IMR-90 (cell line): ENCODE measurements around the gene CDKN2C. TPM values are rescaled to one million over a fixed set of nuclear protein-coding genes. Genes with fewer than 3 reads are reported as not detected.

ENCODE experiments used
- ATAC-seq: fragments of 200-7000 bp; cut with Tn5 transposase; 2 replicates; pipeline ENCODE4 v1.9.1; 2020; ENCODE audit warnings: low read depth, mild to moderate bottlenecking, moderate library complexity
- BruUV-seq: library from RNA; stranded (reverse); fragments of 400-500 nt; replicated peaks from 2 replicates; lab custom pipeline; 2021; lab: Mats Ljungman, UMichigan
- CTCF ChIA-PET: fragments of 300-600 bp; formaldehyde crosslinking; extraction: SDS; loops from one replicate; lab custom pipeline; 2021; ENCODE audit warnings: antibody characterized with exemption; lab: Yijun Ruan, JAX
- POLR2A ChIA-PET: fragments of 300-600 bp; sonication (Branson Sonifier 250); formaldehyde crosslinking; loops from one replicate; lab custom pipeline; 2022; ENCODE audit warnings: antibody characterized with exemption; ENCODE audit not compliant: unreplicated experiment; lab: Charles Lee
- DNase-seq: peaks from one replicate; pipeline ENCODE4 v3.0.0; 2013
- H2AFZ ChIP-seq: replicated peaks from 2 replicates; pipeline ENCODE3; 2013; ENCODE audit warnings: low read length, mild to moderate bottlenecking; ENCODE audit not compliant: poor library complexity
- H2AK5ac ChIP-seq: 2 replicates; pipeline ENCODE4 v1.6.1; 2013; ENCODE audit warnings: low read depth, low read length, inconsistent platforms
- H2AK9ac ChIP-seq: replicated peaks from 2 replicates; pipeline ENCODE3; 2013; ENCODE audit warnings: mild to moderate bottlenecking, low read depth, low read length, moderate library complexity; ENCODE audit not compliant: poor library complexity
- H2BK120ac ChIP-seq: 2 replicates; pipeline ENCODE4 v1.6.1; 2013; ENCODE audit warnings: low read depth, low read length, inconsistent platforms
- H2BK15ac ChIP-seq: 3 replicates; pipeline ENCODE4 v1.6.1; 2013; ENCODE audit warnings: low read depth, low read length, inconsistent platforms
- H2BK20ac ChIP-seq: 2 replicates; pipeline ENCODE4 v1.6.1; 2013; ENCODE audit warnings: low read depth, mild to moderate bottlenecking, inconsistent platforms, low read length, moderate library complexity
- H2BK5ac ChIP-seq: 2 replicates; pipeline ENCODE4 v1.6.1; 2013; ENCODE audit warnings: mild to moderate bottlenecking, low read depth, low read length, inconsistent platforms; ENCODE audit not compliant: poor library complexity, severe bottlenecking
- H3K14ac ChIP-seq: replicated peaks from 2 replicates; pipeline ENCODE4 v1.6.1; 2013; ENCODE audit warnings: low read depth, low read length, inconsistent platforms
- H3K18ac ChIP-seq: 2 replicates; pipeline ENCODE4 v1.6.1; 2013; ENCODE audit warnings: low read depth, low read length, control low read depth
- H3K23ac ChIP-seq: 2 replicates; pipeline ENCODE4 v1.6.1; 2013; ENCODE audit warnings: low read depth, low read length, inconsistent platforms
- H3K27ac ChIP-seq: 2 replicates; pipeline ENCODE4 v1.5.1; 2013; ENCODE audit warnings: mild to moderate bottlenecking, control low read depth, low read length; ENCODE audit not compliant: insufficient read depth
- H3K27me3 ChIP-seq: 2 replicates; pipeline ENCODE4 v1.6.1; 2013; ENCODE audit warnings: low read length; ENCODE audit not compliant: control insufficient read depth, insufficient read depth
- H3K36me3 ChIP-seq: 2 replicates; pipeline ENCODE4 v1.6.1; 2013; ENCODE audit warnings: low read length, mixed read lengths; ENCODE audit not compliant: control insufficient read depth, insufficient read depth
- H3K4ac ChIP-seq: 2 replicates; pipeline ENCODE4 v1.6.1; 2013; ENCODE audit warnings: low read depth, low read length, inconsistent platforms
- H3K4me1 ChIP-seq: 2 replicates; pipeline ENCODE4 v1.6.1; 2013; ENCODE audit warnings: low read length, mixed read lengths; ENCODE audit not compliant: control insufficient read depth, insufficient read depth
- H3K4me2 ChIP-seq: 2 replicates; pipeline ENCODE4 v1.6.1; 2013; ENCODE audit warnings: low read depth, mild to moderate bottlenecking, control low read depth, low read length, moderate library complexity
- H3K4me3 ChIP-seq: 2 replicates; pipeline ENCODE4 v1.5.1; 2013; ENCODE audit warnings: low read depth, mild to moderate bottlenecking, control low read depth, low read length, moderate library complexity; ENCODE audit not compliant: insufficient read depth
- H3K56ac ChIP-seq: 2 replicates; pipeline ENCODE4 v1.6.1; 2013; ENCODE audit warnings: low read length, inconsistent platforms; ENCODE audit not compliant: insufficient read depth; ENCODE audit errors: extremely low read depth
- H3K79me1 ChIP-seq, 2 experiments: 2 replicates each; pipeline ENCODE4 v1.6.1; 2013; ENCODE audit warnings: low read length in 2 of 2, inconsistent platforms in 1 of 2, low read depth in 1 of 2
- H3K9ac ChIP-seq: 2 replicates; pipeline ENCODE4 v1.6.1; 2013; ENCODE audit warnings: low read depth, low read length, control low read depth
- H3K9me1 ChIP-seq: 2 replicates; pipeline ENCODE4 v1.6.1; 2013; ENCODE audit warnings: low read length, inconsistent platforms; ENCODE audit not compliant: insufficient read depth
- H3K9me3 ChIP-seq: 2 replicates; pipeline ENCODE4 v1.6.1; 2013; ENCODE audit warnings: low read length; ENCODE audit not compliant: control insufficient read depth, insufficient read depth
- H4K20me1 ChIP-seq: 2 replicates; pipeline ENCODE4 v1.6.1; 2013; ENCODE audit warnings: low read length, inconsistent platforms; ENCODE audit not compliant: insufficient read depth
- H4K5ac ChIP-seq: 2 replicates; pipeline ENCODE4 v1.6.1; 2013; ENCODE audit warnings: mild to moderate bottlenecking, low read depth, low read length, control low read depth
- H4K8ac ChIP-seq, 2 experiments: 2 replicates each; pipeline ENCODE4 v1.6.1; 2013; ENCODE audit warnings: low read depth in 2 of 2, low read length in 2 of 2, control low read depth in 1 of 2, inconsistent platforms in 1 of 2
- H4K91ac ChIP-seq: 2 replicates; pipeline ENCODE4 v1.6.1; 2013; ENCODE audit warnings: low read depth, low read length, inconsistent platforms; ENCODE audit not compliant: insufficient read depth
- BHLHE40 ChIP-seq: fragments of 150-350 bp; IDR thresholded peaks from 2 replicates; pipeline ENCODE4 v1.6.1; 2016; ENCODE audit warnings: mild to moderate bottlenecking, low read depth, low read length
- CEBPB ChIP-seq: IDR thresholded peaks from 2 replicates; pipeline ENCODE4 v1.6.1; 2012; ENCODE audit warnings: low read depth, low read length, improper control_type of control experiment
- CHD1 ChIP-seq: IDR thresholded peaks from 2 replicates; pipeline ENCODE4 v1.6.1; 2012; ENCODE audit warnings: low read depth, low read length, improper control_type of control experiment
- CTCF ChIP-seq: conservative IDR thresholded peaks from 2 replicates; pipeline ENCODE4 v1.5.1; 2012; ENCODE audit warnings: mild to moderate bottlenecking, low read depth, low read length, improper control_type of control experiment
- ELK1 ChIP-seq: fragments of 150-350 bp; IDR thresholded peaks from 2 replicates; pipeline ENCODE4 v1.6.1; 2016; ENCODE audit warnings: low read depth, mild to moderate bottlenecking, low read length, moderate library complexity, borderline replicate concordance
- FOS ChIP-seq: fragments of 150-350 bp; IDR thresholded peaks from 2 replicates; pipeline ENCODE4 v1.6.1; 2016; ENCODE audit warnings: low read depth, low read length
- MAFK ChIP-seq: IDR thresholded peaks from 2 replicates; pipeline ENCODE4 v1.6.1; 2012; ENCODE audit warnings: low read depth, low read length, improper control_type of control experiment
- MAZ ChIP-seq: IDR thresholded peaks from 2 replicates; pipeline ENCODE4 v1.6.1; 2012; ENCODE audit warnings: low read depth, mild to moderate bottlenecking, low read length, improper control_type of control experiment, moderate library complexity, borderline replicate concordance
- MXI1 ChIP-seq: IDR thresholded peaks from 2 replicates; pipeline ENCODE4 v1.6.1; 2012; ENCODE audit warnings: low read depth, mild to moderate bottlenecking, low read length, moderate library complexity, borderline replicate concordance
- NFE2L2 ChIP-seq: fragments of 150-350 bp; IDR thresholded peaks from 2 replicates; pipeline ENCODE4 v1.6.1; 2016; ENCODE audit warnings: low read depth, mild to moderate bottlenecking, low read length
- POLR2A ChIP-seq: IDR thresholded peaks from 2 replicates; pipeline ENCODE4 v1.6.1; 2012; ENCODE audit warnings: mild to moderate bottlenecking, low read depth, low read length
- RAD21 ChIP-seq: IDR thresholded peaks from 2 replicates; pipeline ENCODE4 v1.6.1; 2012; ENCODE audit warnings: low read length, improper control_type of control experiment
- RCOR1 ChIP-seq: IDR thresholded peaks from 2 replicates; pipeline ENCODE4 v1.6.1; 2012; ENCODE audit warnings: mild to moderate bottlenecking, low read length, improper control_type of control experiment; ENCODE audit not compliant: insufficient replicate concordance
- RFX5 ChIP-seq: IDR thresholded peaks from 2 replicates; pipeline ENCODE4 v1.8.0; 2012; ENCODE audit warnings: low read depth, mild to moderate bottlenecking, low read length, moderate library complexity
- SMC3 ChIP-seq: fragments of 150-350 bp; IDR thresholded peaks from 2 replicates; pipeline ENCODE4 v1.6.1; 2016; ENCODE audit warnings: low read depth, mild to moderate bottlenecking, antibody characterized with exemption, low read length, moderate library complexity
- USF2 ChIP-seq: fragments of 150-350 bp; IDR thresholded peaks from 2 replicates; pipeline ENCODE4 v1.6.1; 2017; ENCODE audit warnings: mild to moderate bottlenecking, antibody characterized with exemption, low read length, low read depth
- WGBS, 2 experiments: methylation state at CpG; one replicate each; pipeline versions ENCODE4 v1.1.5 to v1.1.7; 2013; ENCODE audit warnings: missing lambda C conversion rate in 2 of 2; ENCODE audit not compliant: insufficient read length in 1 of 2; ENCODE audit errors: extremely low coverage in 2 of 2; 5-methylcytosine and 5-hydroxymethylcytosine counted together
- dilution Hi-C: fragments of 300-500 bp; cut with HindIII; formaldehyde crosslinking; loops from one replicate; pipeline ENCODE4 v1.14.3; 2018; ENCODE audit warnings: low sequenced_read_pairs; ENCODE audit not compliant: unreplicated experiment
- in situ Hi-C: fragments of 300-500 bp; cut with MboI; formaldehyde crosslinking; loops from 3 replicates; pipeline ENCODE4 v1.14.3; 2019; ENCODE audit warnings: low sequenced_read_pairs, inconsistent platforms, mixed read lengths
- intact Hi-C: fragments of 100-400 bp; cut with micrococcal nuclease; formaldehyde crosslinking; loops from 2 replicates; pipeline ENCODE4 v1.10.0; 2022
- polyA plus RNA-seq, 3 experiments: library from polyadenylated mRNA; depleted of rRNA; stranded (reverse); fragments of >200 nt; gene quantifications; 2 replicates each; pipeline ENCODE4 v1.2.3, GENCODE V29; 2012; ENCODE audit warnings: low replicate concordance in 1 of 3
- total RNA-seq: library from RNA; depleted of rRNA; stranded (reverse); fragments of >200 nt; gene quantifications from 2 replicates; pipeline ENCODE4 v1.2.3, GENCODE V29; 2012

Gene CDKN2C
- total and polyA plus RNA-seq, 2 of the 4 experiments (the other 2 are of a cell fraction), result 14.3 to 15.5 TPM

GRCh38 chr1:50989694-50990093, 19.6 kb downstream of the CDKN2C start:
- no peak overlapping the region for H2BK20ac ChIP-seq
- CTCF ChIA-PET, result no interaction called here

More at GRCh38 chr1:50989694-50990093, 19.6 kb downstream of the CDKN2C start:
- no peak for DNase-seq
- no peaks in the 10 kb centered on the region for H3K9me1 ChIP-seq
- H3K23ac ChIP-seq, result no peak overlapping the region
- H4K20me1 ChIP-seq, result no peaks in the 10 kb centered on the region
- POLR2A ChIA-PET, result no interaction called here
- BruUV-seq, result no TSS peak
- H2BK15ac ChIP-seq, result no peak overlapping the region
- no peak overlapping the region for H4K8ac ChIP-seq
- H3K4me1 ChIP-seq, result no peaks in the 10 kb centered on the region
- H3K9me3 ChIP-seq, result no peaks in the 10 kb centered on the region
- 0 out of 4 replicates have a peak, but pooled peaks cover 0 to 8% of the 10 kb centered on the region in 2 experiments for H3K79me1 ChIP-seq
- H3K27me3 ChIP-seq, result no peaks in the 10 kb centered on the region
- no peak overlapping the region for H3K4me3 ChIP-seq
- H2AK5ac ChIP-seq, result no peak overlapping the region
- no peak for TF ChIP-seq CEBPB
- TF ChIP-seq RCOR1, result no peak
- TF ChIP-seq MXI1, result no peak
- TF ChIP-seq SMC3, result no peak
- no peak for TF ChIP-seq CTCF
- no peak for TF ChIP-seq RFX5
- no peak for TF ChIP-seq RAD21
- TF ChIP-seq MAFK, result no peak
- no peak for TF ChIP-seq BHLHE40
- no peak for TF ChIP-seq NFE2L2
- TF ChIP-seq POLR2A, result no peak
- TF ChIP-seq FOS, result no peak
- TF ChIP-seq ELK1, result no peak
- no peak for TF ChIP-seq MAZ
- no peak for TF ChIP-seq USF2
- TF ChIP-seq CHD1, result no peak
- dilution Hi-C loops, result no loop called here
- H3K56ac ChIP-seq, result no peak overlapping the region
- no peaks in the 10 kb centered on the region for H3K36me3 ChIP-seq
- no peak overlapping the region for H2AK9ac ChIP-seq
- H2BK120ac ChIP-seq, result no peak overlapping the region
- H2BK5ac ChIP-seq, result no peak overlapping the region
- H4K91ac ChIP-seq, result no peak overlapping the region
- in situ Hi-C loops, result no loop called here
- no peak overlapping the region for H3K9ac ChIP-seq
- peak; percentile 27 for ATAC-seq
- intact Hi-C loops, result no loop called here
- H3K14ac ChIP-seq, result no peak overlapping the region
- no peak overlapping the region for H3K27ac ChIP-seq
- H4K5ac ChIP-seq, result no peak overlapping the region
- no CpG with 5 or more reads among the region's 2 CpGs for WGBS, 2 experiments
- H3K4me2 ChIP-seq, result no peak overlapping the region
- no peak overlapping the region for H2AFZ ChIP-seq
- no peak overlapping the region for H3K18ac ChIP-seq
- no peak overlapping the region for H3K4ac ChIP-seq
